A673 (cell line): Measurements from ENCODE around the gene PAEP. TPM values are rescaled to one million over a fixed set of nuclear protein-coding genes. Genes with fewer than 3 reads are reported as not detected.

Experiments
- BruUV-seq: library from RNA; stranded (reverse); fragments of 400-500 nt; replicated peaks from 2 replicates; lab custom pipeline; 2021; lab: Mats Ljungman, UMichigan
- CTCF ChIA-PET: fragments of 300-600 bp; sonication (Branson Sonifier 250); formaldehyde crosslinking; loops from one replicate; lab custom pipeline; 2022; ENCODE audit warnings: antibody characterized with exemption; lab: Charles Lee
- POLR2A ChIA-PET: fragments of 300-600 bp; sonication (Branson Sonifier 250); formaldehyde crosslinking; loops from one replicate; lab custom pipeline; 2022; ENCODE audit warnings: antibody characterized with exemption; ENCODE audit not compliant: low non-redundant PET; lab: Charles Lee
- DNase-seq: peaks from one replicate; pipeline ENCODE4 v3.0.0-alpha.2; 2015; ENCODE audit warnings: low spot score
- H3K27ac ChIP-seq: fragments of 200-600 bp; sonication (generic); 2 replicates; pipeline ENCODE4 v1.5.1; 2016; ENCODE audit warnings: mixed run types, low read depth, mild to moderate bottlenecking, mixed read lengths, antibody characterized with exemption, low read length; ENCODE audit not compliant: poor library complexity, severe bottlenecking
- H3K27me3 ChIP-seq: fragments of 200-600 bp; sonication (generic); replicated peaks from 2 replicates; pipeline ENCODE4 v1.6.1; 2017; ENCODE audit warnings: mixed run types, low read depth, mild to moderate bottlenecking, mixed read lengths, antibody characterized with exemption, low read length; ENCODE audit not compliant: insufficient read depth, poor library complexity
- H3K36me3 ChIP-seq: fragments of 200-600 bp; sonication (generic); 2 replicates; pipeline ENCODE4 v1.6.1; 2016; ENCODE audit warnings: mixed run types, mild to moderate bottlenecking, mixed read lengths, antibody characterized with exemption, low read length; ENCODE audit not compliant: insufficient read depth, poor library complexity, severe bottlenecking
- H3K4me1 ChIP-seq: fragments of 200-600 bp; sonication (generic); 2 replicates; pipeline ENCODE4 v1.6.1; 2017; ENCODE audit warnings: mixed run types, mild to moderate bottlenecking, mixed read lengths, antibody characterized with exemption, low read length; ENCODE audit not compliant: insufficient read depth, poor library complexity, severe bottlenecking
- H3K4me3 ChIP-seq: fragments of 200-600 bp; sonication (generic); 2 replicates; pipeline ENCODE4 v1.5.1; 2016; ENCODE audit warnings: low read depth, mixed run types, mild to moderate bottlenecking, mixed read lengths, low read length; ENCODE audit not compliant: poor library complexity, severe bottlenecking
- H3K9me3 ChIP-seq: fragments of 200-600 bp; sonication (generic); 2 replicates; pipeline ENCODE4 v1.6.1; 2016; ENCODE audit warnings: mixed run types, low read depth, mild to moderate bottlenecking, mixed read lengths, antibody characterized with exemption, low read length; ENCODE audit not compliant: poor library complexity, severe bottlenecking
- EZH2 ChIP-seq: fragments of 200-600 bp; sonication (generic); IDR thresholded peaks from 2 replicates; pipeline ENCODE4 v1.6.1; 2017; ENCODE audit warnings: borderline replicate concordance, low read depth, mild to moderate bottlenecking, mixed read lengths, antibody characterized with exemption, low read length; ENCODE audit not compliant: poor library complexity, severe bottlenecking
- intact Hi-C: fragments of 100-400 bp; cut with micrococcal nuclease; formaldehyde crosslinking; loops from one replicate; pipeline ENCODE4 v1.10.0; 2022; ENCODE audit not compliant: unreplicated experiment
- total RNA-seq: library from RNA; stranded (reverse); gene quantifications from 2 replicates; pipeline ENCODE4 v1.2.3, GENCODE V29; 2021
- TF ChIP-seq, protein P1 (sequence below): fragments of 300-800, 200-600 bp; sonication (generic); conservative IDR thresholded peaks from 2 replicates; pipeline ENCODE4 v1.5.1; 2017; ENCODE audit warnings: low read depth, mild to moderate bottlenecking, antibody characterized with exemption, low read length, moderate library complexity, mixed read lengths

PAEP gene
- total RNA-seq, 1 experiment from 2014 or later: not detected

DNA sequence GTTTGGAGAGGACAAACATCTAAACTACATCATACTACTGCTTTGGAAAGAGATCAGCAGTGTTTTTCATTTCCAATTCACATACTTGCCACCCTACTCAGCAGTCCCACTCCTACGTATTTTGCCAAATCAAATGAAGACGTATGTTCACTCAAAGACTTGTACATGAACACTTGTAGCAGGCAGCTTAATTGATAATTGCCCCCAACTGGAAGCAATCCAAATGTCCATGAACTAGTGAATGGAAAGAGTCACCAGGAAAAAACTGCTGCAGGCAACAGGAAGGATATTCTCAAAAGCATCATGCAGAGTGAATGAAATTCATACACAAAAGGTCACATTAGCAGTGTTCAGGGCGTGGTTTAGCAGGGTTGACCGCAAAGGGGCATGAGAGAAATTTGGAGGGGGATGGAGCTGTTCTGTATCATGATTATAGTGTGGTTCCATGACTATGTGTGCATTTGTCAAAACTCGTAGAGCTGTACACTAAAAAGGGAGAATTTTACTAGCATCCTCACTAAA is 38.8 kb downstream of the PAEP start:
- no TSS peak for BruUV-seq
- intact Hi-C loops: loop anchor here (5.0 kb wide), 1 partner anchor 682 kb away; no protein-coding TSS in a partner anchor
- H3K9me3 ChIP-seq: peaks cover 6% of the 10 kb centered on the region
- H3K4me3 ChIP-seq: no peak overlapping the region
- ChIA-PET CTCF (interaction anchor here (0.7 kb wide), 1 partner anchor 16 kb away, joined by 3 read pairs; no protein-coding TSS in a partner anchor), POLR2A (no interaction called here)
- H3K27ac ChIP-seq: no peak overlapping the region
- H3K4me1 ChIP-seq: no peaks in the 10 kb centered on the region
- peaks cover under 1% of the 10 kb centered on the region for H3K27me3 ChIP-seq
- H3K36me3 ChIP-seq: no peaks in the 10 kb centered on the region
- peak; percentile 75 for DNase-seq
- no peak for TF ChIP-seq EZH2

DNA sequence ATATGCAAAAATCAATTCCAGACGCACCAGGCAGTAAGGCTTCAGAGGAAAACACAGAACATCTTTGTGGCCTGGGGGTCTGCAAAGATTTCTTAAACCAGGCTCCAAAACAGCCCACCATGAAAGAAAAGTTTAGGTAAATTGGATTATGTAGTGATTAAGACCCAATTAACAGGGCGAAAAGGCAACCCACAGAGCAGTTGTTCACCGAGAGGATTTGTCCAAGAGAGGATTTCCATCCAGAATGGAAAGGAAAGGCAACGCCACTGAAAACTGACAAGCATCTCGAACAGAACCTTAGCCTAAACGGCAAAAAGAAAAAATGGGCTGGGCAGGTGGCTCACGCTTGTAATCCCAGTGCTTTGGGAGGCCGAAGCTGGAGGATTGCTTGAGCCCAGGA is 40.4 kb downstream of the PAEP start:
- Histone ChIP-seq H3K27me3 (no peaks in the 10 kb centered on the region), H3K4me1 (no peaks in the 10 kb centered on the region), H3K4me3 (no peak overlapping the region), H3K9me3 (no peaks in the 10 kb centered on the region), H3K36me3 (no peaks in the 10 kb centered on the region), H3K27ac (no peak overlapping the region)
- ChIA-PET CTCF (interaction anchor here (0.6 kb wide), 2 partner anchors 175 to 1700 kb away, joined by 3 to 5 read pairs; no protein-coding TSS in a partner anchor), POLR2A (no interaction called here)
- intact Hi-C loops: loop anchor here (5.0 kb wide), 1 partner anchor 680 kb away; no protein-coding TSS in a partner anchor
- TF ChIP-seq EZH2: no peak
- TF ChIP-seq, protein P1, sequence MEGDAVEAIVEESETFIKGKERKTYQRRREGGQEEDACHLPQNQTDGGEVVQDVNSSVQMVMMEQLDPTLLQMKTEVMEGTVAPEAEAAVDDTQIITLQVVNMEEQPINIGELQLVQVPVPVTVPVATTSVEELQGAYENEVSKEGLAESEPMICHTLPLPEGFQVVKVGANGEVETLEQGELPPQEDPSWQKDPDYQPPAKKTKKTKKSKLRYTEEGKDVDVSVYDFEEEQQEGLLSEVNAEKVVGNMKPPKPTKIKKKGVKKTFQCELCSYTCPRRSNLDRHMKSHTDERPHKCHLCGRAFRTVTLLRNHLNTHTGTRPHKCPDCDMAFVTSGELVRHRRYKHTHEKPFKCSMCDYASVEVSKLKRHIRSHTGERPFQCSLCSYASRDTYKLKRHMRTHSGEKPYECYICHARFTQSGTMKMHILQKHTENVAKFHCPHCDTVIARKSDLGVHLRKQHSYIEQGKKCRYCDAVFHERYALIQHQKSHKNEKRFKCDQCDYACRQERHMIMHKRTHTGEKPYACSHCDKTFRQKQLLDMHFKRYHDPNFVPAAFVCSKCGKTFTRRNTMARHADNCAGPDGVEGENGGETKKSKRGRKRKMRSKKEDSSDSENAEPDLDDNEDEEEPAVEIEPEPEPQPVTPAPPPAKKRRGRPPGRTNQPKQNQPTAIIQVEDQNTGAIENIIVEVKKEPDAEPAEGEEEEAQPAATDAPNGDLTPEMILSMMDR: no peak
- DNase-seq: no peak
- BruUV-seq: no TSS peak

- BruUV-seq: no TSS peak
- Histone ChIP-seq H3K9me3 (no peaks in the 10 kb centered on the region), H3K27me3 (no peaks in the 10 kb centered on the region), H3K4me3 (no peak overlapping the region), H3K36me3 (no peaks in the 10 kb centered on the region), H3K4me1 (no peaks in the 10 kb centered on the region), H3K27ac (no peak overlapping the region)
- ChIA-PET CTCF (no interaction called here), POLR2A (no interaction called here)
- TF ChIP-seq, protein P1: peak; percentile 79
- TF ChIP-seq EZH2: no peak
- intact Hi-C loops: loop anchor here (5.0 kb wide), 1 partner anchor 679 kb away; no protein-coding TSS in a partner anchor
- peak; percentile 59 for DNase-seq
Observed at GRCh38 chr9:135602789-135603481, 41.4 kb downstream of the PAEP start.
